ENCODE results near the gene ZBTB3.

DNA sequence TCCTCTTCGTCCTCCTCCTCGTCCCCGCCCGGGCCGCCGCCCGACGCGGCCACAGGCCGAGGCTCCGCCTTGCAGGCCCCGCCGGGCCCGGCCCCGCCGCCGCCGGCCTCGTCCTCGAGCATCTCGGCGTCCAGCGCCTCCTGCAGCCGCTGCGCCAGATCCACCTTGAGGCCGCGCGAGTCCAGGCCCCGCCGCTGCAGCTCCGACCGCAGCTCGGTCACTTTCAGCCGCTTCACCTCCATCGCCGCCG is 27.1 kb downstream of the ZBTB3 start:
- TF ChIP-seq, protein P1, sequence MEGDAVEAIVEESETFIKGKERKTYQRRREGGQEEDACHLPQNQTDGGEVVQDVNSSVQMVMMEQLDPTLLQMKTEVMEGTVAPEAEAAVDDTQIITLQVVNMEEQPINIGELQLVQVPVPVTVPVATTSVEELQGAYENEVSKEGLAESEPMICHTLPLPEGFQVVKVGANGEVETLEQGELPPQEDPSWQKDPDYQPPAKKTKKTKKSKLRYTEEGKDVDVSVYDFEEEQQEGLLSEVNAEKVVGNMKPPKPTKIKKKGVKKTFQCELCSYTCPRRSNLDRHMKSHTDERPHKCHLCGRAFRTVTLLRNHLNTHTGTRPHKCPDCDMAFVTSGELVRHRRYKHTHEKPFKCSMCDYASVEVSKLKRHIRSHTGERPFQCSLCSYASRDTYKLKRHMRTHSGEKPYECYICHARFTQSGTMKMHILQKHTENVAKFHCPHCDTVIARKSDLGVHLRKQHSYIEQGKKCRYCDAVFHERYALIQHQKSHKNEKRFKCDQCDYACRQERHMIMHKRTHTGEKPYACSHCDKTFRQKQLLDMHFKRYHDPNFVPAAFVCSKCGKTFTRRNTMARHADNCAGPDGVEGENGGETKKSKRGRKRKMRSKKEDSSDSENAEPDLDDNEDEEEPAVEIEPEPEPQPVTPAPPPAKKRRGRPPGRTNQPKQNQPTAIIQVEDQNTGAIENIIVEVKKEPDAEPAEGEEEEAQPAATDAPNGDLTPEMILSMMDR (conservative IDR thresholded peaks at IDR 0.05; ENCODE audit: low read depth, low read length): no peak
- no peak for TF ChIP-seq EZH2 (IDR thresholded peaks at IDR 0.05; ENCODE audit: low read length, unreplicated experiment)
